MM.1S (cell line): ENCODE results near the gene P3H2.

Experiments used
- DNase-seq: peaks from one replicate; pipeline ENCODE4 v3.0.0-alpha.2; 2015
- H2AFZ ChIP-seq: fragments of 300-600 bp; sonication (generic); 2 replicates; pipeline ENCODE4 v1.6.0; 2016; ENCODE audit warnings: antibody characterized with exemption, low read length
- H3F3A ChIP-seq: fragments of 300-600 bp; sonication (generic); 2 replicates; pipeline ENCODE4 v1.6.1; 2016; ENCODE audit warnings: mild to moderate bottlenecking, antibody characterized with exemption, low read length, moderate library complexity, mixed read lengths; ENCODE audit not compliant: insufficient read depth
- H3K27ac ChIP-seq: fragments of 300-600 bp; sonication (generic); 2 replicates; pipeline ENCODE4 v1.5.1; 2016; ENCODE audit warnings: mild to moderate bottlenecking, low read length
- H3K27me3 ChIP-seq: fragments of 300-600 bp; sonication (generic); replicated peaks from 2 replicates; pipeline ENCODE4 v1.6.0; 2016; ENCODE audit warnings: low read length; ENCODE audit not compliant: insufficient read depth
- H3K36me3 ChIP-seq: fragments of 300-600 bp; sonication (generic); replicated peaks from 2 replicates; pipeline ENCODE4 v1.6.1; 2016; ENCODE audit warnings: mild to moderate bottlenecking, low read length, mixed read lengths; ENCODE audit not compliant: insufficient read depth
- H3K4me1 ChIP-seq: fragments of 300-600 bp; sonication (generic); 2 replicates; pipeline ENCODE4 v1.6.1; 2016; ENCODE audit warnings: low read length, mixed read lengths
- H3K4me2 ChIP-seq: fragments of 300-600 bp; sonication (generic); 2 replicates; pipeline ENCODE4 v1.6.0; 2016; ENCODE audit warnings: low read depth, low read length
- H3K4me3 ChIP-seq: fragments of 300-600 bp; sonication (generic); 2 replicates; pipeline ENCODE4 v1.5.1; 2016; ENCODE audit warnings: low read length, mixed read lengths
- H3K79me2 ChIP-seq: fragments of 300-600 bp; sonication (generic); 2 replicates; pipeline ENCODE4 v1.6.1; 2016; ENCODE audit warnings: mixed run types, low read length, mixed read lengths
- H3K9ac ChIP-seq: fragments of 300-600 bp; sonication (generic); 2 replicates; pipeline ENCODE4 v1.6.1; 2016; ENCODE audit warnings: low read length, mixed read lengths
- H3K9me2 ChIP-seq: fragments of 300-600 bp; sonication (generic); replicated peaks from 2 replicates; pipeline ENCODE4 v1.6.1; 2016; ENCODE audit warnings: mild to moderate bottlenecking, low read length, mixed read lengths; ENCODE audit not compliant: insufficient read depth
- H3K9me3 ChIP-seq: fragments of 300-600 bp; sonication (generic); replicated peaks from 2 replicates; pipeline ENCODE4 v1.6.1; 2016; ENCODE audit warnings: mild to moderate bottlenecking, low read length, mixed read lengths; ENCODE audit not compliant: insufficient read depth
- H4K20me1 ChIP-seq: fragments of 300-600 bp; sonication (generic); 2 replicates; pipeline ENCODE4 v1.6.1; 2016; ENCODE audit warnings: mild to moderate bottlenecking, low read length, moderate library complexity, mixed read lengths; ENCODE audit not compliant: insufficient read depth
- CTCF ChIP-seq: fragments of 300-600 bp; sonication (generic); IDR thresholded peaks from 2 replicates; pipeline ENCODE4 v1.5.1; 2016; ENCODE audit warnings: antibody characterized with exemption, low read length, mixed read lengths
- EZH2 ChIP-seq: fragments of 300-600 bp; sonication (generic); optimal IDR thresholded peaks from 2 replicates; pipeline ENCODE3; 2017; ENCODE audit warnings: low read depth, mild to moderate bottlenecking, antibody characterized with exemption, low read length, mixed read lengths
- EZH2phosphoT487 ChIP-seq: fragments of 300-600 bp; sonication (generic); IDR thresholded peaks from 2 replicates; pipeline ENCODE4 v1.6.1; 2018; ENCODE audit warnings: antibody characterized with exemption, low read length

P3H2 gene

GRCh38 chr3:190000187-190000860 lies 120.4 kb downstream of the P3H2 start:
- H3K27me3 ChIP-seq: no peaks in the 10 kb centered on the region
- no peak overlapping the region for H3K9ac ChIP-seq
- no peak overlapping the region for H2AFZ ChIP-seq
- H4K20me1 ChIP-seq: no peaks in the 10 kb centered on the region
- no peaks in the 10 kb centered on the region for H3K9me2 ChIP-seq
- no peaks in the 10 kb centered on the region for H3K36me3 ChIP-seq
- no peak for DNase-seq
- no peaks in the 10 kb centered on the region for H3K79me2 ChIP-seq
- H3F3A ChIP-seq: no peaks in the 10 kb centered on the region
- H3K9me3 ChIP-seq: no peaks in the 10 kb centered on the region
- no peaks in the 10 kb centered on the region for H3K4me1 ChIP-seq
- no peak overlapping the region for H3K4me3 ChIP-seq
- no peak overlapping the region for H3K27ac ChIP-seq
- H3K4me2 ChIP-seq: no peak overlapping the region
- no peak for TF ChIP-seq CTCF
- no peak for TF ChIP-seq EZH2phosphoT487
- no peak for TF ChIP-seq EZH2

DNA sequence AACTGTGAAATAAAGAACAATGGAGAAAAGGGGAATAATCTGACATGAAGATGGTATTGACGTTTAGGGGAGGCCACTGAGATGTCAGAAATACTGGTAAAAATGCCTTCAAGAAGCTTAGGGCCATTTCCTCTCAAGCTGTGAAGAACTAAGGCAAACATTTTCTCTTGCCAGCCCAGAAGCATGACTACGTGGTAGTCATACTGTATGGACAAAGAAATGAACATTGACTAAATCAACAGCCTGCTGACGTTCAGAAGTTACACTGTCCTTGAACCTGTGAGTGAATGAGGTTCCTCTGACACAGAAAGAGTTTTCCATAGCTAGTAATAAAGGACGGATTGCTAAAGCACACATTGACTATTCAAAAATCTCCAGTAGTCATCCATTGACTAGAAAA lies 121.0 kb downstream of the P3H2 start:
- DNase-seq: no peak
- no peak overlapping the region for H3K27ac ChIP-seq
- no peaks in the 10 kb centered on the region for H3K27me3 ChIP-seq
- no peaks in the 10 kb centered on the region for H3F3A ChIP-seq
- H3K9me3 ChIP-seq: no peaks in the 10 kb centered on the region
- H4K20me1 ChIP-seq: no peaks in the 10 kb centered on the region
- no peak for TF ChIP-seq EZH2phosphoT487
- TF ChIP-seq EZH2: no peak
- TF ChIP-seq CTCF: no peak
- no peak overlapping the region for H3K4me2 ChIP-seq
- H3K9me2 ChIP-seq: no peaks in the 10 kb centered on the region
- no peaks in the 10 kb centered on the region for H3K79me2 ChIP-seq
- no peak overlapping the region for H2AFZ ChIP-seq
- H3K4me1 ChIP-seq: no peaks in the 10 kb centered on the region
- no peak overlapping the region for H3K4me3 ChIP-seq
- H3K36me3 ChIP-seq: no peaks in the 10 kb centered on the region
- no peak overlapping the region for H3K9ac ChIP-seq

GRCh38 chr3:189995129-189995528 lies 125.6 kb downstream of the P3H2 start:
- Histone ChIP-seq H3K9ac (no peak overlapping the region), H3K4me1 (no peaks in the 10 kb centered on the region), H3K9me3 (no peaks in the 10 kb centered on the region), H3K9me2 (no peaks in the 10 kb centered on the region), H3F3A (no peaks in the 10 kb centered on the region), H3K27ac (no peak overlapping the region), H3K79me2 (no peaks in the 10 kb centered on the region), H3K27me3 (no peaks in the 10 kb centered on the region), H3K4me3 (no peak overlapping the region), H4K20me1 (no peaks in the 10 kb centered on the region), H2AFZ (no peak overlapping the region), H3K4me2 (no peak overlapping the region), H3K36me3 (no peaks in the 10 kb centered on the region)
- TF ChIP-seq EZH2 (no peak), EZH2phosphoT487 (no peak), CTCF (no peak)
- no peak for DNase-seq
